Peyer's patch (tissue), 4 donors: ENCODE data around the gene FLACC1.

Source experiments
- CTCF ChIP-seq, 6 experiments: fragments of 450-650 bp in 4 of 6; fragments of 200-600 bp in 2 of 6; sonication (generic) in 1 of 6; IDR thresholded peaks; one replicate each; pipeline ENCODE4 v1.5.1; 2017 to 2019; ENCODE audit warnings: antibody characterized with exemption in 6 of 6, mild to moderate bottlenecking in 3 of 6, moderate library complexity in 1 of 6
- POLR2A ChIP-seq, 2 donors: fragments of 450-650 bp; IDR thresholded peaks; one replicate each; pipeline ENCODE4 v1.5.1; 2017; ENCODE audit warnings: antibody characterized with exemption in 2 of 2, mild to moderate bottlenecking in 2 of 2, moderate library complexity in 2 of 2

DNA sequence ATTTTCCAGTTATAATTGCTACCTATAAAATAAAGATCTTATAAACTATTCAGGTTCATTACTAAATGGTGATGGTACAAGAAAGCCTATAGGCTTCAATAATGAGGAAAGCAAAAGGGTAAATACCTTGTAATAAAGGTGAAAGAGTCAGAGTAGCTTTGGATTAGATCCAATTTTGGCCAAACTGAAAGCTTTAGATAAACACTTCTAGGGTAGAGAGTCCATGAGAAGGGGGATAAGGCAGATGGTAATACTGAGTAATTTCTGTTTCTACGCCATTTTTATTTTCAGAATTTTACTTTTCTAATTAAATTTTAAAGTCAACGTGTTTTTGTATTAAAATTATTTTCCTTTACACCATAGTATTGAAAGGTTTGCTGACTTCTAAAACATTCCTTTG lies 87.4 kb downstream of the FLACC1 start:
- TF ChIP-seq CTCF (IDR thresholded peaks at IDR 0.05) (no peak), POLR2A (IDR thresholded peaks at IDR 0.05) (no peak)
